Mucosa of descending colon (tissue), 3 donors: ENCODE measurements around the gene PRKAR1A. TPM values are rescaled to one million over a fixed set of nuclear protein-coding genes. Genes with fewer than 3 reads are reported as not detected.

Experiments
- ATAC-seq: fragments of 200-7000 bp; cut with Tn5 transposase; one replicate; pipeline ENCODE4 v1.9.1; 2020; ENCODE audit warnings: mild to moderate bottlenecking, moderate library complexity
- DNase-seq, 3 donors: peaks; one replicate each; pipeline ENCODE4 v3.0.0-alpha.2; 2020
- H3K36me3 ChIP-seq: fragments of 200-600 bp; one replicate; pipeline ENCODE4 v1.8.0; 2021; ENCODE audit warnings: low read depth, mild to moderate bottlenecking
- H3K4me1 ChIP-seq: fragments of 200-600 bp; one replicate; pipeline ENCODE4 v1.8.0; 2021; ENCODE audit warnings: low read depth, mild to moderate bottlenecking
- H3K4me3 ChIP-seq: fragments of 200-600 bp; one replicate; pipeline ENCODE4 v1.8.0; 2021; ENCODE audit warnings: mild to moderate bottlenecking
- H3K9me3 ChIP-seq: fragments of 200-600 bp; one replicate; pipeline ENCODE4 v1.8.0; 2021; ENCODE audit warnings: mild to moderate bottlenecking
- CTCF ChIP-seq: fragments of 200-600 bp; IDR thresholded peaks from one replicate; pipeline ENCODE4 v1.8.0; 2022; ENCODE audit warnings: antibody characterized with exemption, mild to moderate bottlenecking
- intact Hi-C, 2 donors: fragments of 100-400 bp; cut with DNase I in 1 of 2; cut with micrococcal nuclease in 1 of 2; formaldehyde crosslinking; loops; one replicate each; pipeline versions ENCODE4 v1.11.0 to v1.11.1; 2022; cut with DNase I, micrococcal nuclease
- total RNA-seq, 3 donors: library from RNA; stranded (reverse); fragmentation: NEBNext Ultra II Directional in 2 of 3; extraction: Animal tissue kit (Norgen Biotek cat#: 25700) in 2 of 3; gene quantifications; one replicate each; pipeline versions ENCODE4 v1.2.1 to v1.2.4, GENCODE V29; 2021 to 2023
- donor health status: DM: no; HTN: no; CAD: no; lungs with moderate emphysema.
- donor health status: DM: no; HTN: no; CAD: no.
- donor health status: DM: no; HTN: yes; CAD: no.

PRKAR1A gene
- total RNA-seq, 3 donors from 2014 or later = 132 to 238 (median 147) TPM

GRCh38 chr17:68592009-68592408 is 79.8 kb downstream of the PRKAR1A start:
- Histone ChIP-seq H3K4me3 (no peak overlapping the region), H3K36me3 (no peaks in the 10 kb centered on the region), H3K4me1 (no peaks in the 10 kb centered on the region), H3K9me3 (no peaks in the 10 kb centered on the region)
- no peak for TF ChIP-seq CTCF
- DNase-seq (no peak), ATAC-seq (no peak)
- intact Hi-C loops = no loop called here

GRCh38 chr17:68592682-68593641 is 80.7 kb downstream of the PRKAR1A start:
- ATAC-seq (no peak), DNase-seq (no peak)
- Histone ChIP-seq H3K4me3 (no peak overlapping the region), H3K9me3 (no peaks in the 10 kb centered on the region), H3K4me1 (no peaks in the 10 kb centered on the region), H3K36me3 (no peaks in the 10 kb centered on the region)
- intact Hi-C loops = no loop called here
- no peak for TF ChIP-seq CTCF

- Histone ChIP-seq H3K4me3 (no peak overlapping the region), H3K9me3 (no peaks in the 10 kb centered on the region), H3K4me1 (peaks cover 2% of the 10 kb centered on the region), H3K36me3 (no peaks in the 10 kb centered on the region)
- no peak for TF ChIP-seq CTCF
- ATAC-seq = no peak
- intact Hi-C loops = no loop called here
- DNase-seq = no peak
Observed at GRCh38 chr17:68594552-68594951, 82.3 kb downstream of the PRKAR1A start.

- peaks cover 12% of the 10 kb centered on the region for H3K4me1 ChIP-seq
- H3K9me3 ChIP-seq = no peaks in the 10 kb centered on the region
- H3K36me3 ChIP-seq = no peaks in the 10 kb centered on the region
- intact Hi-C loops = no loop called here
- TF ChIP-seq CTCF = no peak
- H3K4me3 ChIP-seq = no peak overlapping the region
- ATAC-seq (no peak), DNase-seq (no peak)
Observed at GRCh38 chr17:68595496-68595895, 83.3 kb downstream of the PRKAR1A start.

- H3K36me3 ChIP-seq = no peaks in the 10 kb centered on the region
- DNase-seq (no peak), ATAC-seq (no peak)
- no peaks in the 10 kb centered on the region for H3K9me3 ChIP-seq
- intact Hi-C loops = no loop called here
- TF ChIP-seq CTCF = no peak
- no peak overlapping the region for H3K4me3 ChIP-seq
- H3K4me1 ChIP-seq = peaks cover 15% of the 10 kb centered on the region
Observed at GRCh38 chr17:68595986-68596385, 83.8 kb downstream of the PRKAR1A start.
